Endothelial cell of umbilical vein (primary cell): Measurements from ENCODE around the gene WDPCP. TPM values are rescaled to one million over a fixed set of nuclear protein-coding genes. Genes with fewer than 3 reads are reported as not detected.

ENCODE experiments used
- BruUV-seq: library from RNA; stranded (reverse); fragments of 400-500 nt; replicated peaks from 2 replicates; lab custom pipeline; 2021; lab: Mats Ljungman, UMichigan
- CTCF ChIA-PET: fragments of 300-600, 350-600 bp; sonication (Branson Sonifier 250); formaldehyde crosslinking; loops from one replicate; lab custom pipeline; 2021; ENCODE audit warnings: antibody characterized with exemption, inconsistent platforms; lab: Charles Lee
- POLR2A ChIA-PET: fragments of 300-600, 350-600 bp; sonication (Branson Sonifier 250); formaldehyde crosslinking; loops from one replicate; lab custom pipeline; 2021; ENCODE audit warnings: antibody characterized with exemption, inconsistent platforms; lab: Charles Lee
- DNase-seq: peaks from one replicate; pipeline ENCODE4 v3.0.0-alpha.2; 2011; ENCODE audit warnings: low read depth, low spot score
- FAIRE-seq: peaks from 2 replicates; lab custom pipeline; 2011; peaks lifted over from hg19 to GRCh38; lab: Jason Lieb, UNC
- H2AFZ ChIP-seq: 2 replicates; pipeline ENCODE4 v1.6.0; 2012; ENCODE audit warnings: low read depth, low read length, control low read depth, inconsistent platforms
- H3K27ac ChIP-seq: 2 replicates; pipeline ENCODE4 v1.5.1; 2011; ENCODE audit warnings: low read depth, mild to moderate bottlenecking, control low read depth, low read length, moderate library complexity; ENCODE audit not compliant: insufficient read depth
- H3K27me3 ChIP-seq, 2 experiments: 2 replicates each; pipeline versions ENCODE4 v1.6.0 to v1.6.1; 2011; ENCODE audit warnings: low read length in 2 of 2, mixed read lengths in 1 of 2; ENCODE audit not compliant: control insufficient read depth in 2 of 2, insufficient read depth in 2 of 2
- H3K36me3 ChIP-seq, 2 experiments: 2 replicates in 1 of 2; 3 replicates in 1 of 2; pipeline ENCODE4 v1.5.1; 2011; ENCODE audit warnings: low read length in 2 of 2, mild to moderate bottlenecking in 1 of 2, moderate library complexity in 1 of 2; ENCODE audit not compliant: control insufficient read depth in 2 of 2, insufficient read depth in 2 of 2; ENCODE audit errors: extremely low read depth in 1 of 2
- H3K4me1 ChIP-seq: 3 replicates; pipeline ENCODE4 v1.5.1; 2011; ENCODE audit warnings: mild to moderate bottlenecking, low read length; ENCODE audit not compliant: control insufficient read depth, insufficient read depth; ENCODE audit errors: extremely low read depth
- H3K4me2 ChIP-seq: 2 replicates; pipeline ENCODE4 v1.6.1; 2011; ENCODE audit warnings: low read length, control low read depth, mixed read lengths; ENCODE audit not compliant: insufficient read depth
- H3K4me3 ChIP-seq, 3 experiments: fragments of 200-600 bp in 1 of 3; sonication (generic), shearing (Covaris generic) in 1 of 3; replicated peaks in 1 of 3; 2 replicates each; pipeline ENCODE4 v1.5.1; 2011 to 2016; ENCODE audit warnings: control low read depth in 3 of 3, low read length in 3 of 3, mild to moderate bottlenecking in 2 of 3, inconsistent platforms in 1 of 3, low read depth in 1 of 3, moderate library complexity in 1 of 3; ENCODE audit not compliant: insufficient read depth in 1 of 3
- H3K79me2 ChIP-seq: 2 replicates; pipeline ENCODE4 v1.6.0; 2012; ENCODE audit warnings: low read length, inconsistent platforms; ENCODE audit not compliant: control insufficient read depth, insufficient read depth
- H3K9ac ChIP-seq: replicated peaks from 2 replicates; pipeline ENCODE3; 2011; ENCODE audit warnings: low read length, control low read depth; ENCODE audit not compliant: insufficient read depth; ENCODE audit errors: extremely low read depth
- H3K9me1 ChIP-seq: replicated peaks from 3 replicates; pipeline ENCODE4 v1.6.0; 2011; ENCODE audit warnings: mild to moderate bottlenecking, low read length; ENCODE audit not compliant: control insufficient read depth, insufficient read depth; ENCODE audit errors: extremely low read depth
- H3K9me3 ChIP-seq: replicated peaks from 2 replicates; pipeline ENCODE4 v1.5.1; 2012; ENCODE audit warnings: low read length, inconsistent platforms; ENCODE audit not compliant: control insufficient read depth, insufficient read depth
- H4K20me1 ChIP-seq: replicated peaks from 2 replicates; pipeline ENCODE3; 2011; ENCODE audit warnings: mild to moderate bottlenecking, low read length; ENCODE audit not compliant: control insufficient read depth, insufficient read depth; ENCODE audit errors: extremely low read depth
- EZH2 ChIP-seq: IDR thresholded peaks from 2 replicates; pipeline ENCODE4 v1.6.1; 2012; ENCODE audit warnings: borderline replicate concordance, low read depth, mild to moderate bottlenecking, moderate library complexity, low read length, inconsistent platforms; ENCODE audit not compliant: severe bottlenecking
- FOS ChIP-seq: IDR thresholded peaks from 2 replicates; pipeline ENCODE4 v1.6.1; 2011; ENCODE audit warnings: mild to moderate bottlenecking, low read length, moderate library complexity, borderline replicate concordance; ENCODE audit not compliant: insufficient read depth
- GATA2 ChIP-seq: IDR thresholded peaks from 2 replicates; pipeline ENCODE4 v1.7.0; 2011; ENCODE audit warnings: low read depth, mild to moderate bottlenecking, moderate library complexity, mixed read lengths, low read length; ENCODE audit not compliant: insufficient read length, insufficient read depth
- JUN ChIP-seq: IDR thresholded peaks from 2 replicates; pipeline ENCODE4 v1.6.1; 2011; ENCODE audit warnings: borderline replicate concordance, low read depth; ENCODE audit not compliant: insufficient read length, insufficient read depth
- MYC ChIP-seq: IDR thresholded peaks from one replicate; pipeline ENCODE4 v1.6.1; 2011; ENCODE audit warnings: mild to moderate bottlenecking, low read depth, low read length
- POLR2A ChIP-seq: IDR thresholded peaks from 2 replicates; pipeline ENCODE4 v1.6.1; 2012; ENCODE audit warnings: low read depth, mild to moderate bottlenecking, control low read depth, low read length
- POLR2AphosphoS5 ChIP-seq: IDR thresholded peaks from 2 replicates; pipeline ENCODE4 v1.6.1; 2012; ENCODE audit warnings: low read depth, mild to moderate bottlenecking, control low read depth, low read length, moderate library complexity; ENCODE audit not compliant: insufficient read depth
- dilution Hi-C: fragments of 300-500 bp; cut with MboI; formaldehyde crosslinking; loops from one replicate; pipeline ENCODE4 v1.15.0; 2019; ENCODE audit warnings: low sequenced_read_pairs; ENCODE audit not compliant: extremely low pct_ligation_motif_present
- intact Hi-C: fragments of 100-400 bp; cut with micrococcal nuclease; formaldehyde crosslinking; loops from one replicate; pipeline ENCODE4 v1.10.0; 2022
- polyA plus RNA-seq, 4 experiments: library from polyadenylated mRNA; depleted of rRNA in 3 of 4; stranded (reverse) in 3 of 4; unstranded in 1 of 4; fragments of >200 nt; gene quantifications; 2 replicates each; pipeline versions ENCODE4 v1.2.1 to v1.2.3, GENCODE V29; 2011 to 2012; ENCODE audit warnings: missing spikeins in 1 of 4
- total RNA-seq: library from RNA; stranded (reverse); gene quantifications from 2 replicates; pipeline ENCODE4 v1.2.3, GENCODE V29; 2021
- TF ChIP-seq, protein P1 (sequence below), 2 donors: IDR thresholded peaks; 1 replicate in 1 of 2; 2 replicates in 1 of 2; pipeline ENCODE4 v1.5.1; 2011; ENCODE audit warnings: low read length in 2 of 2, mild to moderate bottlenecking in 2 of 2, moderate library complexity in 2 of 2, control low read depth in 1 of 2, inconsistent platforms in 1 of 2, low read depth in 1 of 2; ENCODE audit not compliant: insufficient read depth in 1 of 2; ENCODE audit errors: extremely low read depth in 1 of 2
- TF ChIP-seq, protein P2 (sequence below): IDR thresholded peaks from 2 replicates; pipeline ENCODE4 v1.6.1; 2011; ENCODE audit not compliant: insufficient read depth, insufficient read length

The WDPCP gene
- total and polyA plus RNA-seq, 2 donors (not counting 3 experiments of a cell fraction or from before 2014, with no cell fraction given), result 4.0 to 8.8 TPM

DNA sequence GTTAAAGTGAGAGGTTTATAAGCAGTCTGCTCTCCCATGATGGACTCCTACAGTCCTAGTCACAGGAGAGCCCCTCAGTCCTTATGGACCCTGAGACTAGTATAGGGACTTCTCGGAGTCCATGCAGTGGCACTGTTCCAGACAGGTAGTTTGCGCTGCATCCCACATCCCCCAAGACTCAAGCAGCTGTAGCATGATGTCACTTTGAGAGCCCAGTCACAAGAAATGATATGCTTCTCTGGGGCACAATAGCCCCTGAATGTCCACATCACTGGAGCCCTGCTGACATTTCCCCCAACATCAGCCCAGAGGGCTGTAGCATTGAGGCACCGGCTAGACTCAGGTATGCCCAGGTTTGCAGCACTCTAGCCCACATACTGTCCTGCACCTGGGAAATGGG is 317.6 kb downstream of the WDPCP start:
- H2AFZ ChIP-seq, result no peak overlapping the region
- DNase-seq (no peak), FAIRE-seq (no peak)
- POLR2A ChIA-PET, result no interaction called here
- no peaks in the 10 kb centered on the region for H4K20me1 ChIP-seq
- BruUV-seq, result no TSS peak
- no peaks in the 10 kb centered on the region for H3K9me1 ChIP-seq
- no peaks in the 10 kb centered on the region for H3K9me3 ChIP-seq
- no peaks in the 10 kb centered on the region for H3K27me3 ChIP-seq
- no peaks in the 10 kb centered on the region for H3K36me3 ChIP-seq
- no peak overlapping the region for H3K9ac ChIP-seq
- H3K79me2 ChIP-seq, result no peaks in the 10 kb centered on the region
- intact Hi-C loops (no loop called here), dilution Hi-C loops (no loop called here)
- TF ChIP-seq EZH2, result no peak
- no peak for TF ChIP-seq GATA2
- TF ChIP-seq, protein P1, sequence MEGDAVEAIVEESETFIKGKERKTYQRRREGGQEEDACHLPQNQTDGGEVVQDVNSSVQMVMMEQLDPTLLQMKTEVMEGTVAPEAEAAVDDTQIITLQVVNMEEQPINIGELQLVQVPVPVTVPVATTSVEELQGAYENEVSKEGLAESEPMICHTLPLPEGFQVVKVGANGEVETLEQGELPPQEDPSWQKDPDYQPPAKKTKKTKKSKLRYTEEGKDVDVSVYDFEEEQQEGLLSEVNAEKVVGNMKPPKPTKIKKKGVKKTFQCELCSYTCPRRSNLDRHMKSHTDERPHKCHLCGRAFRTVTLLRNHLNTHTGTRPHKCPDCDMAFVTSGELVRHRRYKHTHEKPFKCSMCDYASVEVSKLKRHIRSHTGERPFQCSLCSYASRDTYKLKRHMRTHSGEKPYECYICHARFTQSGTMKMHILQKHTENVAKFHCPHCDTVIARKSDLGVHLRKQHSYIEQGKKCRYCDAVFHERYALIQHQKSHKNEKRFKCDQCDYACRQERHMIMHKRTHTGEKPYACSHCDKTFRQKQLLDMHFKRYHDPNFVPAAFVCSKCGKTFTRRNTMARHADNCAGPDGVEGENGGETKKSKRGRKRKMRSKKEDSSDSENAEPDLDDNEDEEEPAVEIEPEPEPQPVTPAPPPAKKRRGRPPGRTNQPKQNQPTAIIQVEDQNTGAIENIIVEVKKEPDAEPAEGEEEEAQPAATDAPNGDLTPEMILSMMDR (IDR thresholded peaks at IDR 0.05; ENCODE audit: extremely low read depth in 1 of 2, insufficient read depth in 1 of 2, low read depth in 1 of 2, low read length in 2 of 2), result no peak
- TF ChIP-seq POLR2A, result no peak
- TF ChIP-seq FOS, result no peak
- no peak for TF ChIP-seq JUN
- no peak for TF ChIP-seq POLR2AphosphoS5
- TF ChIP-seq, protein P2, sequence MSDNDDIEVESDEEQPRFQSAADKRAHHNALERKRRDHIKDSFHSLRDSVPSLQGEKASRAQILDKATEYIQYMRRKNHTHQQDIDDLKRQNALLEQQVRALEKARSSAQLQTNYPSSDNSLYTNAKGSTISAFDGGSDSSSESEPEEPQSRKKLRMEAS, result no peak
- TF ChIP-seq MYC, result no peak
- H3K27ac ChIP-seq, result no peak overlapping the region
- H3K4me1 ChIP-seq, result no peaks in the 10 kb centered on the region
- no peak overlapping the region for H3K4me2 ChIP-seq
- CTCF ChIA-PET, result no interaction called here
- H3K4me3 ChIP-seq, result no peak overlapping the region
